Panc1 (cell line): ENCODE data around the gene SLC25A39. TPM values are rescaled to one million over a fixed set of nuclear protein-coding genes. Genes with fewer than 3 reads are reported as not detected.
"Not testable (repeated sequence)": the region's sequence is repeated elsewhere in the genome, so short reads cannot be mapped to it uniquely, and the experiment has no call there.

Experiments
- ATAC-seq: fragments of 200-7000 bp; cut with Tn5 transposase; 2 replicates; pipeline ENCODE4 v1.9.1; 2020; ENCODE audit warnings: mild to moderate bottlenecking, moderate library complexity
- BruUV-seq: library from RNA; stranded (reverse); fragments of 400-500 nt; replicated peaks from 2 replicates; lab custom pipeline; 2021; lab: Mats Ljungman, UMichigan
- CTCF ChIA-PET: fragments of 300-600 bp; sonication (Branson Sonifier 250); formaldehyde crosslinking; loops from one replicate; lab custom pipeline; 2022; ENCODE audit warnings: antibody characterized with exemption; lab: Charles Lee
- POLR2A ChIA-PET: fragments of 300-600 bp; sonication (Branson Sonifier 250); formaldehyde crosslinking; loops from one replicate; lab custom pipeline; 2022; ENCODE audit warnings: antibody characterized with exemption; lab: Charles Lee
- DNase-seq: peaks from one replicate; pipeline ENCODE4 v3.0.0-alpha.2; 2010; ENCODE audit warnings: low read depth, low spot score
- H3K27ac ChIP-seq: 2 replicates; pipeline ENCODE4 v1.5.1; 2011; ENCODE audit warnings: mild to moderate bottlenecking, low read length, inconsistent platforms
- H3K27me3 ChIP-seq: fragments of 200-500 bp; sonication (Bioruptor generic); 2 replicates; pipeline ENCODE4 v1.6.0; 2014; ENCODE audit warnings: low read length, inconsistent platforms; ENCODE audit not compliant: control insufficient read depth, insufficient read depth
- H3K36me3 ChIP-seq: fragments of 200-500 bp; sonication (Bioruptor generic); 2 replicates; pipeline ENCODE4 v1.5.1; 2014; ENCODE audit warnings: inconsistent platforms, mild to moderate bottlenecking, low read length, moderate library complexity; ENCODE audit not compliant: control insufficient read depth, insufficient read depth
- H3K4me1 ChIP-seq: 2 replicates; pipeline ENCODE4 v1.5.1; 2011; ENCODE audit warnings: inconsistent platforms, mild to moderate bottlenecking, low read length, moderate library complexity; ENCODE audit not compliant: control insufficient read depth, insufficient read depth
- H3K4me3 ChIP-seq, 2 experiments: 2 replicates each; pipeline ENCODE4 v1.5.1; 2011 to 2012; ENCODE audit warnings: low read depth in 2 of 2, low read length in 2 of 2, mild to moderate bottlenecking in 2 of 2, inconsistent platforms in 1 of 2, moderate library complexity in 1 of 2
- H3K9me3 ChIP-seq: fragments of 200-500 bp; sonication (Bioruptor generic); 2 replicates; pipeline ENCODE4 v1.5.1; 2014; ENCODE audit warnings: low read depth, mild to moderate bottlenecking, inconsistent platforms, low read length, moderate library complexity; ENCODE audit not compliant: control insufficient read depth, insufficient read depth
- POLR2AphosphoS5 ChIP-seq: IDR thresholded peaks from 2 replicates; pipeline ENCODE4 v1.6.1; 2012; ENCODE audit warnings: mild to moderate bottlenecking, low read depth, low read length, moderate library complexity
- REST ChIP-seq, 2 experiments: IDR thresholded peaks; 2 replicates each; pipeline ENCODE4 v1.6.1; 2011 to 2012; ENCODE audit warnings: low read depth in 2 of 2, control low read depth in 1 of 2, low read length in 1 of 2, mild to moderate bottlenecking in 1 of 2, moderate library complexity in 1 of 2; ENCODE audit not compliant: insufficient read depth in 1 of 2
- SIN3A ChIP-seq: IDR thresholded peaks from 2 replicates; pipeline ENCODE4 v1.6.1; 2012; ENCODE audit warnings: low read depth, mild to moderate bottlenecking, low read length, moderate library complexity, borderline replicate concordance; ENCODE audit not compliant: insufficient read depth
- TCF7L2 ChIP-seq: IDR thresholded peaks from 2 replicates; pipeline ENCODE4 v1.6.1; 2011; ENCODE audit warnings: mild to moderate bottlenecking, low read depth, low read length, inconsistent platforms
- in situ Hi-C: cut with HindIII; loops from 2 replicates; pipeline ENCODE4 v1.10.0; 2016; ENCODE audit warnings: low sequenced_read_pairs, low pct_unique_long_range_greater_than_20kb
- intact Hi-C: fragments of 100-400 bp; cut with micrococcal nuclease; formaldehyde crosslinking; loops from one replicate; pipeline ENCODE4 v1.10.0; 2022; ENCODE audit not compliant: unreplicated experiment
- total RNA-seq: library from RNA; stranded (reverse); gene quantifications from one replicate; pipeline ENCODE4 v1.2.1, GENCODE V29; 2021; ENCODE audit not compliant: unreplicated experiment
- TF ChIP-seq, protein P1 (sequence below): fragments of 450-650 bp; IDR thresholded peaks from 2 replicates; pipeline ENCODE4 v1.5.1; 2017; ENCODE audit warnings: mild to moderate bottlenecking

SLC25A39 gene
- total RNA-seq, 1 experiment from 2014 or later: 138 TPM

DNA sequence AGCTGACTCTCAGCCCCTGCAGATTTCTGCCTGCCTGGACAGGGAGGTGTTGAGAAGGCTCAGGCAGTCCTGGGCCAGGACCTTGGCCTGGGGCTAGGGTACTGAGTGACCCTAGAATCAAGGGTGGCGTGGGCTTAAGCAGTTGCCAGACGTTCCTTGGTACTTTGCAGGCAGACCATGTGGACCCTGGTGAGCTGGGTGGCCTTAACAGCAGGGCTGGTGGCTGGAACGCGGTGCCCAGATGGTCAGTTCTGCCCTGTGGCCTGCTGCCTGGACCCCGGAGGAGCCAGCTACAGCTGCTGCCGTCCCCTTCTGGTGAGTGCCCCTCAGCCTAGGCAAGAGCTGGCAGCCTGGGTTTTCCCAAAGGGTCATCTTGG, 24.4 kb upstream of the SLC25A39 start:
- intact Hi-C loops: no loop called here
- Histone ChIP-seq H3K9me3 (no peaks in the 10 kb centered on the region), H3K4me1 (no peaks in the 10 kb centered on the region), H3K27me3 (no peaks in the 10 kb centered on the region), H3K4me3 (no peak overlapping the region), H3K36me3 (peaks cover 4% of the 10 kb centered on the region; the same call in 1 of the 2 replicates), H3K27ac (no peak overlapping the region)
- ATAC-seq (no peak), DNase-seq (no peak)
- no peak for TF ChIP-seq SIN3A
- TF ChIP-seq POLR2AphosphoS5: no peak
- in situ Hi-C loops: no loop called here
- POLR2A ChIA-PET: no interaction called here
- BruUV-seq: no TSS peak
- CTCF ChIA-PET: no interaction called here

DNA sequence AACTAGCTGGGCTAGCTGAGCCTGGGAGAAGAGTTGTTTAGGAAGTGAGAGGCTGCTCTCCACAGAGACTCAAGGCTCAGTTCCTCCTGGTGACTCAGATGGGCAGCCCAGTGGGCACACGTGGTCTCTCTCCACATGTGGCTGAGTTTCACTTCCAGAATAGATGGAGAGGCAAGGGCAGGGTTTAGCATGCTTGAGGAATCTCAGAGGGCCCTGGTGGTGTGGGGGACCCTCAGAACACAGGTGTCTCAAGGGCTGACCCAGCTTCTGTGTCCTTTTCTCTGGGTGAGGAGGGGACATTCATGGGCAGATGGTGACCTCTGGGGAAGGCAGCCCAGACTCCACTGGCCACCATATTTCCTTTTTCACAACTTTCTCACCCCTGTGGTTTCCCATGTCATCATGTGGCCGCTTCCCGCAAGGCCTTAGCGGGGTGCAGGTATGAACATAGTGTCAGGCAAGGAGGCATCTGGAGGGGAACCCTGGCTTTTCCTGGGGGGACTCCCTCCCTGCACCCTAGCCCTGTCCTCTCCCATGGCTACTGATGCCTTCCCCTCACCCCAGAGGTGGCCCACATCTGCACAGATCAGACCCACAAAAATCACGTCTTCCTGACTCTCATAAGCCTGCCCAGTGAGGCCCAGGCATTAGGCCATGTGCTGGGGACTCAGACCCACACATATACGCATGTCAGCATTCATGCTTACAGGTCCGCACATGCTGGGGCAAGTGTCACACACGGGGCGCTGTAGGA, 23.8 kb upstream of the SLC25A39 start:
- no TSS peak for BruUV-seq

DNA sequence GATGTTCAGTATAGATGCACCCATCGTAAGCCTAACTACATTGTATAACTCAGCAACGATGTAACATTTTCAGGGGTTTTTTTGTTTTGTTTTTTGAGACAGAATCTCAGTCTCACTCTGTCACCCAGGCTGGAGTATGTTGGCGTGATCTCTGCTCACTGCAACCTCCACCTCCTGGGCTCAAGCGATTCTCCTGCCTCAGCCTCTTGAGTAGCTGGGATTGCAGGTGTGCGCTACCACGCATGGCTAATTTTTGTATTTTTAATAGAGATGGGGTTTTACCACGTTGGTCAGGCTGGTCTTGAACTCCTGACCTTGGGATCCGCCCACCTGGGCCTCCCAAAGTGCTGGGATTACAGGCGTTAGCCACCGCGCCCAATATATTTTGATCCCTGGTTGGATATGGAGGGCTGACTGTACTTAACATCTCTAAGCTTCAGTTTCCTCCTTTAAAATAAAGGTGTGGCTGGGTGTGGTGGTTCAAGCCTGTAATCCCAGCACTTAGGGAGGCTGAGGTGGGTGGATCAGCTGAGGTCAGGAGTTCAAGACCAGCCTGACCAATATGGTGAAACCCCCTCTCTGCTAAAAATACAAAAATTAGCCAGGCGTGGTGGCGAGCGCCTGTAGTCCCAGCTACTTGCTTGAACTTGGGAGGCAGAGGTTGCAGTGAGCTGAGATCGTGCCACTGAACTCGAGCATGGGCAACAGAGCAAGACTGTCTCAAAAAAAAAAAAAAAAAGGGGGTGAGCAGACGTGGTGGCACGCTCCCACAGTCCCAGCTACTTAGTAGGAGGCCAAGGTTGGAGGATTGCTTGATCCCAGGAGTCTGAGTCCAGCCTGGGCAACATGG, 22.8 kb upstream of the SLC25A39 start:
- ATAC-seq, H3K4me3 ChIP-seq, H3K36me3 ChIP-seq, H3K27ac ChIP-seq, intact Hi-C loops, H3K9me3 ChIP-seq, H3K4me1 ChIP-seq, in situ Hi-C loops, DNase-seq, BruUV-seq, CTCF ChIA-PET, H3K27me3 ChIP-seq: not testable (repeated sequence)
- POLR2A ChIA-PET: interaction anchor here (0.6 kb wide), 1 partner anchor 141 kb away, joined by 3 read pairs; no protein-coding TSS in a partner anchor

More for the DNA sequence above, 23.8 kb upstream of the SLC25A39 start:
- ATAC-seq (no peak), DNase-seq (no peak)
- Histone ChIP-seq H3K4me3 (no peak overlapping the region), H3K4me1 (no peaks in the 10 kb centered on the region), H3K27ac (no peak overlapping the region), H3K36me3 (peaks cover 4% of the 10 kb centered on the region; the same call in 1 of the 2 replicates), H3K9me3 (no peaks in the 10 kb centered on the region), H3K27me3 (no peaks in the 10 kb centered on the region)
- TF ChIP-seq SIN3A (no peak), TCF7L2 (no peak), REST (IDR thresholded peaks at IDR 0.05; ENCODE audit: insufficient read depth in 1 of 2, low read depth in 2 of 2, low read length in 1 of 2) (no peak), POLR2AphosphoS5 (no peak)
- TF ChIP-seq, protein P1, sequence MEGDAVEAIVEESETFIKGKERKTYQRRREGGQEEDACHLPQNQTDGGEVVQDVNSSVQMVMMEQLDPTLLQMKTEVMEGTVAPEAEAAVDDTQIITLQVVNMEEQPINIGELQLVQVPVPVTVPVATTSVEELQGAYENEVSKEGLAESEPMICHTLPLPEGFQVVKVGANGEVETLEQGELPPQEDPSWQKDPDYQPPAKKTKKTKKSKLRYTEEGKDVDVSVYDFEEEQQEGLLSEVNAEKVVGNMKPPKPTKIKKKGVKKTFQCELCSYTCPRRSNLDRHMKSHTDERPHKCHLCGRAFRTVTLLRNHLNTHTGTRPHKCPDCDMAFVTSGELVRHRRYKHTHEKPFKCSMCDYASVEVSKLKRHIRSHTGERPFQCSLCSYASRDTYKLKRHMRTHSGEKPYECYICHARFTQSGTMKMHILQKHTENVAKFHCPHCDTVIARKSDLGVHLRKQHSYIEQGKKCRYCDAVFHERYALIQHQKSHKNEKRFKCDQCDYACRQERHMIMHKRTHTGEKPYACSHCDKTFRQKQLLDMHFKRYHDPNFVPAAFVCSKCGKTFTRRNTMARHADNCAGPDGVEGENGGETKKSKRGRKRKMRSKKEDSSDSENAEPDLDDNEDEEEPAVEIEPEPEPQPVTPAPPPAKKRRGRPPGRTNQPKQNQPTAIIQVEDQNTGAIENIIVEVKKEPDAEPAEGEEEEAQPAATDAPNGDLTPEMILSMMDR: no peak
- ChIA-PET POLR2A (no interaction called here), CTCF (no interaction called here)
- intact Hi-C loops: no loop called here
- in situ Hi-C loops: no loop called here
